Keratinocyte (primary cell): ENCODE measurements around the gene TACR1. TPM values are rescaled to one million over a fixed set of nuclear protein-coding genes. Genes with fewer than 3 reads are reported as not detected.

Source experiments
- DNase-seq: peaks from one replicate; pipeline ENCODE4 v3.0.0-alpha.2; 2011; ENCODE audit warnings: low read depth, missing footprints, low spot score
- FAIRE-seq: peaks from 2 replicates; lab custom pipeline; 2011; peaks lifted over from hg19 to GRCh38; lab: Jason Lieb, UNC
- H2AFZ ChIP-seq: 2 replicates; pipeline ENCODE4 v1.6.0; 2012; ENCODE audit warnings: low read length, control low read depth, inconsistent platforms; ENCODE audit not compliant: control insufficient read depth
- H3K27ac ChIP-seq: 2 replicates; pipeline ENCODE4 v1.5.1; 2011; ENCODE audit warnings: low read length; ENCODE audit not compliant: control insufficient read depth, insufficient read depth
- H3K27me3 ChIP-seq: 3 replicates; pipeline ENCODE4 v1.6.0; 2011; ENCODE audit warnings: low read length; ENCODE audit not compliant: control insufficient read depth, insufficient read depth; ENCODE audit errors: extremely low read depth
- H3K36me3 ChIP-seq, 2 experiments: 2 replicates in 1 of 2; 3 replicates in 1 of 2; pipeline ENCODE4 v1.5.1; 2011; ENCODE audit warnings: low read length in 2 of 2, mild to moderate bottlenecking in 1 of 2; ENCODE audit not compliant: control insufficient read depth in 2 of 2, insufficient read depth in 2 of 2; ENCODE audit errors: extremely low read depth in 1 of 2
- H3K4me1 ChIP-seq: 3 replicates; pipeline ENCODE4 v1.5.1; 2011; ENCODE audit warnings: low read length; ENCODE audit not compliant: control insufficient read depth, insufficient read depth; ENCODE audit errors: extremely low read depth
- H3K4me2 ChIP-seq: 3 replicates; pipeline ENCODE4 v1.6.0; 2011; ENCODE audit warnings: low read depth, low read length; ENCODE audit not compliant: control insufficient read depth, insufficient read depth; ENCODE audit errors: extremely low read depth
- H3K4me3 ChIP-seq, 3 experiments: fragments of 200-600 bp in 1 of 3; sonication (generic) in 1 of 3; 2 replicates in 2 of 3; 3 replicates in 1 of 3; pipeline ENCODE4 v1.5.1; 2011 to 2016; ENCODE audit warnings: low read length in 3 of 3, mild to moderate bottlenecking in 3 of 3, control low read depth in 2 of 3, inconsistent platforms in 1 of 3, low read depth in 1 of 3, mixed read lengths in 1 of 3, mixed run types in 1 of 3, moderate library complexity in 1 of 3; ENCODE audit not compliant: control insufficient read depth in 2 of 3, insufficient read depth in 2 of 3; ENCODE audit errors: extremely low read depth in 1 of 3
- H3K79me2 ChIP-seq: 2 replicates; pipeline ENCODE4 v1.6.0; 2012; ENCODE audit warnings: low read length; ENCODE audit not compliant: control insufficient read depth, insufficient read depth
- H3K9ac ChIP-seq: 3 replicates; pipeline ENCODE4 v1.6.0; 2011; ENCODE audit warnings: low read length; ENCODE audit not compliant: control insufficient read depth, insufficient read depth; ENCODE audit errors: extremely low read depth
- H3K9me1 ChIP-seq: 3 replicates; pipeline ENCODE4 v1.6.0; 2011; ENCODE audit warnings: low read length; ENCODE audit not compliant: control insufficient read depth, insufficient read depth; ENCODE audit errors: extremely low read depth
- H3K9me3 ChIP-seq: 2 replicates; pipeline ENCODE4 v1.5.1; 2012; ENCODE audit warnings: low read depth, low read length; ENCODE audit not compliant: control insufficient read depth
- H4K20me1 ChIP-seq: 3 replicates; pipeline ENCODE4 v1.6.0; 2011; ENCODE audit warnings: low read length; ENCODE audit not compliant: control insufficient read depth, insufficient read depth; ENCODE audit errors: extremely low read depth
- EZH2 ChIP-seq: IDR thresholded peaks from one replicate; pipeline ENCODE4 v1.6.1; 2012; ENCODE audit warnings: inconsistent platforms, mild to moderate bottlenecking, low read length, moderate library complexity
- dilution Hi-C: fragments of 300-500 bp; cut with MboI; formaldehyde crosslinking; loops from one replicate; pipeline ENCODE4 v1.7.0; 2020; ENCODE audit warnings: low sequenced_read_pairs; ENCODE audit not compliant: extremely low pct_ligation_motif_present
- polyA plus RNA-seq, 5 experiments: library from polyadenylated mRNA; depleted of rRNA in 3 of 5; stranded (reverse) in 3 of 5; stranded (forward) in 1 of 5; unstranded in 1 of 5; fragments of >200 nt; gene quantifications; 1 replicate in 1 of 5; 2 replicates in 3 of 5; 3 replicates in 1 of 5; pipeline versions ENCODE4 v1.2.1 to v1.2.3, GENCODE V29; 2011 to 2012; ENCODE audit warnings: missing spikeins in 2 of 5, low read depth in 1 of 5, low replicate concordance in 1 of 5
- TF ChIP-seq, protein P1 (sequence below), 3 experiments: IDR thresholded peaks in 1 of 3; conservative IDR thresholded peaks in 1 of 3; optimal IDR thresholded peaks in 1 of 3; 2 replicates in 2 of 3; 3 replicates in 1 of 3; pipeline versions ENCODE3 to v1.5.1; 2011; ENCODE audit warnings: low read length in 3 of 3, mild to moderate bottlenecking in 3 of 3, moderate library complexity in 2 of 3, control low read depth in 1 of 3, inconsistent platforms in 1 of 3; ENCODE audit not compliant: insufficient read depth in 2 of 3; ENCODE audit errors: extremely low read depth in 1 of 3

TACR1 gene
- polyA plus RNA-seq, 1 donor (not counting 4 experiments of a cell fraction or from before 2014, with no cell fraction given) = not detected

DNA sequence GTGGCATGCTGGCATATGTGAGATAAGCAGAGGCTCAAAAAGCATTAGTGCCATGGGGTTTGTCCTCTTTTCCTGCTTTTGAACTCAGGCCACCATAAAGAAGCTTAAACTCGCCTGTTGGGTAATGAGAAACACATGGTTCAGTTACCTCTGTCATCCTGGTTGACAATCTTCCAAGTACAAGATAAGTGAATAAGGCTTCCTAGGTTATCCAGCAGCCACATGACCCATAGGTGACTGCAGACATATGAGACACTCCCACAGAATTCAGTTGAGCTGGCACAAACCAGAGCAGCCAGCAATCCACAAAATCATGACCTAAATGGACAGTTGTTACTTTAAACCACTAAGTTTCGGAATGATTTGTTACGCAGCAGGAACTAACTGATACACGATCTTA is 97.3 kb downstream of the TACR1 start:
- no peaks in the 10 kb centered on the region for H3K36me3 ChIP-seq
- no peak overlapping the region for H3K27ac ChIP-seq
- no peaks in the 10 kb centered on the region for H3K79me2 ChIP-seq
- H3K9me1 ChIP-seq = no peaks in the 10 kb centered on the region
- no peak overlapping the region for H2AFZ ChIP-seq
- peaks cover 2% of the 10 kb centered on the region for H3K9me3 ChIP-seq
- TF ChIP-seq, protein P1, sequence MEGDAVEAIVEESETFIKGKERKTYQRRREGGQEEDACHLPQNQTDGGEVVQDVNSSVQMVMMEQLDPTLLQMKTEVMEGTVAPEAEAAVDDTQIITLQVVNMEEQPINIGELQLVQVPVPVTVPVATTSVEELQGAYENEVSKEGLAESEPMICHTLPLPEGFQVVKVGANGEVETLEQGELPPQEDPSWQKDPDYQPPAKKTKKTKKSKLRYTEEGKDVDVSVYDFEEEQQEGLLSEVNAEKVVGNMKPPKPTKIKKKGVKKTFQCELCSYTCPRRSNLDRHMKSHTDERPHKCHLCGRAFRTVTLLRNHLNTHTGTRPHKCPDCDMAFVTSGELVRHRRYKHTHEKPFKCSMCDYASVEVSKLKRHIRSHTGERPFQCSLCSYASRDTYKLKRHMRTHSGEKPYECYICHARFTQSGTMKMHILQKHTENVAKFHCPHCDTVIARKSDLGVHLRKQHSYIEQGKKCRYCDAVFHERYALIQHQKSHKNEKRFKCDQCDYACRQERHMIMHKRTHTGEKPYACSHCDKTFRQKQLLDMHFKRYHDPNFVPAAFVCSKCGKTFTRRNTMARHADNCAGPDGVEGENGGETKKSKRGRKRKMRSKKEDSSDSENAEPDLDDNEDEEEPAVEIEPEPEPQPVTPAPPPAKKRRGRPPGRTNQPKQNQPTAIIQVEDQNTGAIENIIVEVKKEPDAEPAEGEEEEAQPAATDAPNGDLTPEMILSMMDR (optimal IDR thresholded peaks at IDR 0.05 in 1 of 3, IDR thresholded peaks at IDR 0.05 in 1 of 3, conservative IDR thresholded peaks at IDR 0.05 in 1 of 3; ENCODE audit: extremely low read depth in 1 of 3, insufficient read depth in 2 of 3, low read length in 3 of 3) = no peak
- no peak for TF ChIP-seq EZH2
- H3K4me2 ChIP-seq = no peak overlapping the region
- FAIRE-seq = no peak
- dilution Hi-C loops = no loop called here
- H3K4me1 ChIP-seq = peaks cover 13% of the 10 kb centered on the region
- no peaks in the 10 kb centered on the region for H4K20me1 ChIP-seq
- H3K4me3 ChIP-seq = no peak overlapping the region
- H3K9ac ChIP-seq = no peak overlapping the region
- H3K27me3 ChIP-seq = no peaks in the 10 kb centered on the region
- DNase-seq = no peak

DNA sequence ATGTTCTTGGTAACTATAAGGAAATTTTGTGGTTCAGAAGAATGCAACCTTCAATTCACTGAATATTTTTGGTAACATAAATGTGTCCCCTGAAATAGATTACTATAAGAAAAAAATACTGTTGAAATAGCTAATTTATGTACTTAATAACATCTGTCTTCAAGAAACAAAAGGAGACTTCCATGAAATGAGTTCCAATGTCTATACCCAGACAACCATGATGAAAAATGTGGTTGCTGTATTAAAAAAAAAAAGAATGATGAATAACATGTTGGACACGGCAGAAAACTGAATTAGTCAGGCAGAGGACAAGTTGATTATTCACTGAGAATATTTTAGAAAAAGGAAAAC is 98.5 kb downstream of the TACR1 start:
- no peak overlapping the region for H2AFZ ChIP-seq
- FAIRE-seq = no peak

More for the DNA sequence above, 98.5 kb downstream of the TACR1 start:
- dilution Hi-C loops = no loop called here
- peaks cover 13% of the 10 kb centered on the region for H3K4me1 ChIP-seq
- no peaks in the 10 kb centered on the region for H3K36me3 ChIP-seq
- no peaks in the 10 kb centered on the region for H3K79me2 ChIP-seq
- H3K9ac ChIP-seq = no peak overlapping the region
- no peak for TF ChIP-seq EZH2
- TF ChIP-seq, protein P1 (optimal IDR thresholded peaks at IDR 0.05 in 1 of 3, IDR thresholded peaks at IDR 0.05 in 1 of 3, conservative IDR thresholded peaks at IDR 0.05 in 1 of 3; ENCODE audit: extremely low read depth in 1 of 3, insufficient read depth in 2 of 3, low read length in 3 of 3) = no peak
- no peak overlapping the region for H3K27ac ChIP-seq
- peaks cover 2% of the 10 kb centered on the region for H3K9me3 ChIP-seq
- no peaks in the 10 kb centered on the region for H4K20me1 ChIP-seq
- no peaks in the 10 kb centered on the region for H3K9me1 ChIP-seq
- no peak overlapping the region for H3K4me2 ChIP-seq
- no peak overlapping the region for H3K4me3 ChIP-seq
- DNase-seq = no peak
- no peaks in the 10 kb centered on the region for H3K27me3 ChIP-seq
